T follicular helper cell (primary cell): Measurements from ENCODE around the gene CFAP58.

Experiments
- DNase-seq: peaks from one replicate; pipeline ENCODE4 v3.0.0-alpha.2; 2020; ENCODE audit warnings: low read depth

The CFAP58 gene

GRCh38 chr10:104485632-104486031, 132.0 kb downstream of the CFAP58 start:
- no peak for DNase-seq

- DNase-seq = no peak
Observed at GRCh38 chr10:104486803-104487202, 133.2 kb downstream of the CFAP58 start.

- no peak for DNase-seq
Observed at GRCh38 chr10:104487794-104488438, 134.3 kb downstream of the CFAP58 start.

GRCh38 chr10:104488439-104488832, 134.8 kb downstream of the CFAP58 start:
- DNase-seq = no peak

GRCh38 chr10:104492329-104492940, 138.8 kb downstream of the CFAP58 start:
- no peak for DNase-seq

GRCh38 chr10:104498347-104499081, 144.9 kb downstream of the CFAP58 start:
- DNase-seq = no peak

- no peak for DNase-seq
Observed at GRCh38 chr10:104501449-104501848, 147.8 kb downstream of the CFAP58 start.

- DNase-seq = no peak
Observed at GRCh38 chr10:104501864-104502579, 148.4 kb downstream of the CFAP58 start.

GRCh38 chr10:104502907-104503306, 149.3 kb downstream of the CFAP58 start:
- no peak for DNase-seq
